Ascending aorta (tissue), 2 donors: ENCODE data around the gene KIRREL3. TPM values are rescaled to one million over a fixed set of nuclear protein-coding genes. Genes with fewer than 3 reads are reported as not detected.

Experiments
- DNase-seq, 2 donors: peaks; one replicate each; pipeline ENCODE4 v3.0.0-alpha.2; 2019; ENCODE audit warnings: low spot score in 2 of 2
- H3K27ac ChIP-seq, 2 donors: fragments of 200-600 bp; sonication (generic); one replicate each; pipeline ENCODE4 v1.5.1; 2016 to 2017; ENCODE audit warnings: mild to moderate bottlenecking in 1 of 2
- H3K27me3 ChIP-seq: fragments of 200-600 bp; sonication (generic); one replicate; pipeline ENCODE4 v1.5.1; 2017
- H3K36me3 ChIP-seq, 2 donors: fragments of 200-600 bp; sonication (generic); one replicate each; pipeline ENCODE4 v1.5.1; 2016
- H3K4me1 ChIP-seq, 2 donors: fragments of 200-600 bp; sonication (generic); one replicate each; pipeline ENCODE4 v1.5.1; 2016 to 2017; ENCODE audit warnings: mild to moderate bottlenecking in 1 of 2
- H3K4me3 ChIP-seq, 2 donors: fragments of 200-600 bp; sonication (generic); one replicate each; pipeline ENCODE4 v1.5.1; 2016 to 2017; ENCODE audit warnings: mild to moderate bottlenecking in 1 of 2
- H3K9me3 ChIP-seq, 2 donors: fragments of 200-600 bp; sonication (generic); one replicate each; pipeline ENCODE4 v1.5.1; 2016
- CTCF ChIP-seq, 3 experiments: fragments of 200-600 bp in 2 of 3; fragments of 450-650 bp in 1 of 3; sonication (generic) in 2 of 3; IDR thresholded peaks; one replicate each; pipeline ENCODE4 v1.5.1; 2016 to 2019; ENCODE audit warnings: antibody characterized with exemption in 3 of 3, mild to moderate bottlenecking in 1 of 3, moderate library complexity in 1 of 3
- intact Hi-C: fragments of 100-400 bp; cut with DNase I; formaldehyde crosslinking; loops from one replicate; pipeline ENCODE4 v1.15.1; 2023
- total RNA-seq: library from RNA; depleted of rRNA; stranded (reverse); fragments of >200 nt; gene quantifications from one replicate; pipeline ENCODE4 v1.1.0, GENCODE V29; 2016

Gene KIRREL3
- total RNA-seq, 1 donor from 2014 or later = not detected

- no peaks in the 10 kb centered on the region for H3K9me3 ChIP-seq
- no peaks in the 10 kb centered on the region for H3K36me3 ChIP-seq
- no peaks in the 10 kb centered on the region for H3K27me3 ChIP-seq
- no peak for DNase-seq
- no peak for TF ChIP-seq CTCF (IDR thresholded peaks at IDR 0.05)
- no peak overlapping the region for H3K4me3 ChIP-seq
- no peak overlapping the region for H3K27ac ChIP-seq
- intact Hi-C loops = no loop called here
- H3K4me1 ChIP-seq = no peaks in the 10 kb centered on the region
Measured at GRCh38 chr11:126588630-126589491, 411.7 kb downstream of the KIRREL3 start.

- no peak for TF ChIP-seq CTCF (IDR thresholded peaks at IDR 0.05)
- no peaks in the 10 kb centered on the region for H3K9me3 ChIP-seq
- no peaks in the 10 kb centered on the region for H3K27me3 ChIP-seq
- intact Hi-C loops = no loop called here
- H3K36me3 ChIP-seq = no peaks in the 10 kb centered on the region
- H3K4me1 ChIP-seq = no peaks in the 10 kb centered on the region
- DNase-seq = no peak
- H3K4me3 ChIP-seq = no peak overlapping the region
- H3K27ac ChIP-seq = no peak overlapping the region
Measured at GRCh38 chr11:126587541-126587940, 413.0 kb downstream of the KIRREL3 start.

GRCh38 chr11:126585774-126586491 lies 414.6 kb downstream of the KIRREL3 start:
- Histone ChIP-seq H3K4me3 (peak overlapping the region; percentile 7 to 31), H3K27me3 (no peaks in the 10 kb centered on the region), H3K36me3 (no peaks in the 10 kb centered on the region), H3K27ac (no peak overlapping the region), H3K9me3 (no peaks in the 10 kb centered on the region), H3K4me1 (no peaks in the 10 kb centered on the region)
- TF ChIP-seq CTCF (IDR thresholded peaks at IDR 0.05) = no peak
- intact Hi-C loops = no loop called here
- peak in 1 of 2 donors; percentile 81 for DNase-seq

GRCh38 chr11:126585388-126585773 lies 415.2 kb downstream of the KIRREL3 start:
- Histone ChIP-seq H3K36me3 (no peaks in the 10 kb centered on the region), H3K27ac (no peak overlapping the region), H3K4me3 (peak overlapping the region; percentile 7 to 31), H3K4me1 (no peaks in the 10 kb centered on the region), H3K9me3 (no peaks in the 10 kb centered on the region), H3K27me3 (no peaks in the 10 kb centered on the region)
- no peak for TF ChIP-seq CTCF (IDR thresholded peaks at IDR 0.05)
- DNase-seq = no peak
- intact Hi-C loops = no loop called here

GRCh38 chr11:126583594-126584427 lies 416.8 kb downstream of the KIRREL3 start:
- no peak overlapping the region for H3K27ac ChIP-seq
- H3K4me3 ChIP-seq = no peak overlapping the region
- H3K9me3 ChIP-seq = no peaks in the 10 kb centered on the region
- no peaks in the 10 kb centered on the region for H3K27me3 ChIP-seq
- no peaks in the 10 kb centered on the region for H3K36me3 ChIP-seq
- DNase-seq = no peak
- no peak for TF ChIP-seq CTCF (IDR thresholded peaks at IDR 0.05)
- no peaks in the 10 kb centered on the region for H3K4me1 ChIP-seq
- intact Hi-C loops = no loop called here
